Esophagus muscularis mucosa (tissue), 4 donors: Measurements from ENCODE around the gene QRICH2.
"Not testable (repeated sequence)": the region's sequence is repeated elsewhere in the genome, so short reads cannot be mapped to it uniquely, and the experiment has no call there.

Experiments used
- EP300 ChIP-seq: sonication (generic); formaldehyde crosslinking; IDR thresholded peaks from one replicate; pipeline ENCODE4 v1.6.1; 2017; ENCODE audit warnings: antibody characterized with exemption
- POLR2A ChIP-seq: fragments of 450-650 bp; IDR thresholded peaks from one replicate; pipeline ENCODE4 v1.6.1; 2017; ENCODE audit warnings: antibody characterized with exemption, moderate library complexity, mild to moderate bottlenecking, low read depth
- POLR2AphosphoS5 ChIP-seq, 2 donors: sonication (generic); formaldehyde crosslinking; IDR thresholded peaks; one replicate each; pipeline ENCODE4 v1.6.1; 2017; ENCODE audit warnings: antibody characterized with exemption in 2 of 2
- TF ChIP-seq, protein P1 (sequence below), 3 experiments: fragments of 200-600 bp in 2 of 3; fragments of 450-650 bp in 1 of 3; sonication (generic) in 2 of 3; IDR thresholded peaks; one replicate each; pipeline ENCODE4 v1.5.1; 2017 to 2019; ENCODE audit warnings: antibody characterized with exemption in 3 of 3, mild to moderate bottlenecking in 2 of 3, moderate library complexity in 1 of 3

DNA sequence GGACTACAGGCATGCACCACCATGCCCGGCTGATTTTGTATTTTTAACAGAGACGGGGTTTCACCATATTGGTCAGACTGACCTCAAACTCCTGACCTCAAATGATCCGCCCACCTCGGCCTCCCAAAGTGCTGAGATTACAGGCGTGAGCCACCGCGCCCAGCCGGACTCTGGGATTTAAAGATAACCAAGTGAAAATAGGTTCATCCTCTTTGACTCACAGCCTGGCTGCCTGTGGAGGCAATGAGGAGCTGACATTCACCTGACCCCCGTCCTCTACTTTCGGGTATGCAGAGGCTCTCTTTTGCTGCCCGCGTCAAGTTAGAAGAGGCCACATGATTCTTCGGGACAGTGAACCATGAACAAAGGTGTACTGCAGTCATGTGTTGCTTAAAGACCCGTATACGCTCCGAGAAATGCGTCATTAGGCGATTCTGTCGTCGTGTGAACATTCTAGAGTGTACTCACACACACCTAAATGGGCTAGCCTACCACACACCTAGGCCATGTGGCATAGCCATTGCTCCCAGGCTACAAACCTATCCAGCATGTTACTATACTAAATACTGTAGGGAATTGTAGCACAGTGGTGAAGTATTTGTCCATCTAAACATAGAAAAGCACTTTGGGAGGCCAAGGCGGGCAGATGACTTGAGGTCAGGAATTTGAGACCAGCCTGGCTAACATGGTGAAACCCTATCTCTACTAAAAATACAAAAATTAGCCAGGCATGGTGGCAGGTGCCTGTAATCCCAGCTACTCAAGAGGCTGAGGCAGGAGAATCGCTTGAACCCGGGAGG is 54.9 kb downstream of the QRICH2 start:
- TF ChIP-seq, protein P1, sequence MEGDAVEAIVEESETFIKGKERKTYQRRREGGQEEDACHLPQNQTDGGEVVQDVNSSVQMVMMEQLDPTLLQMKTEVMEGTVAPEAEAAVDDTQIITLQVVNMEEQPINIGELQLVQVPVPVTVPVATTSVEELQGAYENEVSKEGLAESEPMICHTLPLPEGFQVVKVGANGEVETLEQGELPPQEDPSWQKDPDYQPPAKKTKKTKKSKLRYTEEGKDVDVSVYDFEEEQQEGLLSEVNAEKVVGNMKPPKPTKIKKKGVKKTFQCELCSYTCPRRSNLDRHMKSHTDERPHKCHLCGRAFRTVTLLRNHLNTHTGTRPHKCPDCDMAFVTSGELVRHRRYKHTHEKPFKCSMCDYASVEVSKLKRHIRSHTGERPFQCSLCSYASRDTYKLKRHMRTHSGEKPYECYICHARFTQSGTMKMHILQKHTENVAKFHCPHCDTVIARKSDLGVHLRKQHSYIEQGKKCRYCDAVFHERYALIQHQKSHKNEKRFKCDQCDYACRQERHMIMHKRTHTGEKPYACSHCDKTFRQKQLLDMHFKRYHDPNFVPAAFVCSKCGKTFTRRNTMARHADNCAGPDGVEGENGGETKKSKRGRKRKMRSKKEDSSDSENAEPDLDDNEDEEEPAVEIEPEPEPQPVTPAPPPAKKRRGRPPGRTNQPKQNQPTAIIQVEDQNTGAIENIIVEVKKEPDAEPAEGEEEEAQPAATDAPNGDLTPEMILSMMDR (IDR thresholded peaks at IDR 0.05): not testable (repeated sequence)
- not testable (repeated sequence) for TF ChIP-seq EP300; POLR2AphosphoS5 (IDR thresholded peaks at IDR 0.05); POLR2A
